H9 (cell line): Measurements from ENCODE around the gene SMCHD1. TPM values are rescaled to one million over a fixed set of nuclear protein-coding genes. Genes with fewer than 3 reads are reported as not detected.

Experiments
- DNase-seq: peaks from one replicate; pipeline ENCODE4 v3.0.0-alpha.2; 2017
- H2AFZ ChIP-seq: one replicate; pipeline ENCODE4 v1.6.1; 2013; ENCODE audit warnings: mild to moderate bottlenecking, low read length, control low read depth, moderate library complexity
- H2AK5ac ChIP-seq: 2 replicates; pipeline ENCODE4 v1.6.1; 2013; ENCODE audit warnings: low read length, control low read depth, mixed read lengths; ENCODE audit not compliant: insufficient read length
- H2BK120ac ChIP-seq: one replicate; pipeline ENCODE4 v1.6.1; 2013; ENCODE audit warnings: low read depth, mild to moderate bottlenecking, low read length, control low read depth, inconsistent platforms; ENCODE audit not compliant: poor library complexity, severe bottlenecking
- H2BK12ac ChIP-seq: 2 replicates; pipeline ENCODE4 v1.6.1; 2013; ENCODE audit warnings: low read length, control low read depth, mixed read lengths, low read depth; ENCODE audit not compliant: insufficient read length
- H2BK15ac ChIP-seq: 2 replicates; pipeline ENCODE4 v1.6.1; 2013; ENCODE audit warnings: low read depth, low read length, control low read depth
- H2BK20ac ChIP-seq: one replicate; pipeline ENCODE4 v1.6.1; 2013; ENCODE audit warnings: low read depth, mild to moderate bottlenecking, low read length, control low read depth, inconsistent platforms; ENCODE audit not compliant: poor library complexity, severe bottlenecking
- H2BK5ac ChIP-seq: 2 replicates; pipeline ENCODE4 v1.6.1; 2013; ENCODE audit warnings: low read length, control low read depth, mixed read lengths; ENCODE audit not compliant: insufficient read length
- H3K14ac ChIP-seq: 2 replicates; pipeline ENCODE4 v1.6.1; 2013; ENCODE audit warnings: low read length, control low read depth; ENCODE audit not compliant: insufficient read depth
- H3K18ac ChIP-seq: 2 replicates; pipeline ENCODE4 v1.6.1; 2013; ENCODE audit warnings: low read depth, mild to moderate bottlenecking, mixed read lengths, low read length, control low read depth; ENCODE audit not compliant: insufficient read length
- H3K23ac ChIP-seq: 2 replicates; pipeline ENCODE4 v1.6.1; 2013; ENCODE audit warnings: low read length, control low read depth, mixed read lengths, low read depth; ENCODE audit not compliant: insufficient read length
- H3K23me2 ChIP-seq: 2 replicates; pipeline ENCODE4 v1.6.1; 2013; ENCODE audit warnings: low read depth, mild to moderate bottlenecking, mixed read lengths, low read length, control low read depth; ENCODE audit not compliant: insufficient read length, poor library complexity, severe bottlenecking
- H3K27ac ChIP-seq: 2 replicates; pipeline ENCODE4 v1.5.1; 2013; ENCODE audit warnings: low read length, control low read depth, mixed read lengths, low read depth; ENCODE audit not compliant: insufficient read length
- H3K27me3 ChIP-seq: 2 replicates; pipeline ENCODE4 v1.6.1; 2013; ENCODE audit warnings: low read length, control low read depth, inconsistent platforms; ENCODE audit not compliant: insufficient read depth
- H3K4ac ChIP-seq: 2 replicates; pipeline ENCODE4 v1.6.1; 2013; ENCODE audit warnings: low read depth, mild to moderate bottlenecking, control low read depth, inconsistent platforms, low read length, moderate library complexity
- H3K4me1 ChIP-seq: 2 replicates; pipeline ENCODE4 v1.6.1; 2013; ENCODE audit warnings: low read length, control low read depth, inconsistent platforms; ENCODE audit not compliant: insufficient read depth
- H3K4me2 ChIP-seq: 2 replicates; pipeline ENCODE4 v1.6.1; 2013; ENCODE audit warnings: low read length, control low read depth, mixed read lengths; ENCODE audit not compliant: insufficient read length, insufficient read depth
- H3K56ac ChIP-seq: 2 replicates; pipeline ENCODE4 v1.6.1; 2013; ENCODE audit warnings: low read depth, mild to moderate bottlenecking, mixed read lengths, low read length, control low read depth; ENCODE audit not compliant: insufficient read length
- H3K79me1 ChIP-seq: 2 replicates; pipeline ENCODE4 v1.6.1; 2013; ENCODE audit warnings: low read depth, mild to moderate bottlenecking, moderate library complexity, low read length, control low read depth, inconsistent platforms; ENCODE audit not compliant: insufficient read depth, poor library complexity, severe bottlenecking
- H3K79me2 ChIP-seq: 2 replicates; pipeline ENCODE4 v1.6.1; 2013; ENCODE audit warnings: low read length, control low read depth, inconsistent platforms; ENCODE audit not compliant: insufficient read depth
- H3K9ac ChIP-seq: 2 replicates; pipeline ENCODE4 v1.6.1; 2013; ENCODE audit warnings: low read length, control low read depth, mixed read lengths; ENCODE audit not compliant: insufficient read length; ENCODE audit errors: extremely low read depth
- H3K9me3 ChIP-seq: one replicate; pipeline ENCODE4 v1.6.1; 2013; ENCODE audit warnings: low read depth, low read length, inconsistent platforms; ENCODE audit not compliant: control insufficient read depth
- H3T11ph ChIP-seq: one replicate; pipeline ENCODE4 v1.6.1; 2013; ENCODE audit warnings: mild to moderate bottlenecking, low read length, control low read depth, inconsistent platforms
- H4K20me1 ChIP-seq: one replicate; pipeline ENCODE4 v1.6.1; 2013; ENCODE audit not compliant: control insufficient read depth, insufficient read length, insufficient read depth
- H4K5ac ChIP-seq: 2 replicates; pipeline ENCODE4 v1.6.1; 2013; ENCODE audit warnings: low read depth, mild to moderate bottlenecking, mixed read lengths, low read length, control low read depth; ENCODE audit not compliant: insufficient read length
- H4K8ac ChIP-seq: replicated peaks from 2 replicates; pipeline ENCODE4 v1.6.1; 2013; ENCODE audit warnings: low read length, control low read depth, mixed read lengths, low read depth; ENCODE audit not compliant: insufficient read length
- H4K91ac ChIP-seq: 2 replicates; pipeline ENCODE4 v1.6.1; 2013; ENCODE audit warnings: low read depth, mild to moderate bottlenecking, moderate library complexity, mixed read lengths, low read length, control low read depth; ENCODE audit not compliant: insufficient read length
- H3K27ac Mint-ChIP-seq, 3 experiments: 2 replicates in 2 of 3; 3 replicates in 1 of 3; pipeline ENCODE4 v1.8.0; 2020 to 2021; ENCODE audit warnings: mixed read lengths in 3 of 3, mild to moderate bottlenecking in 1 of 3, moderate library complexity in 1 of 3
- H3K27me3 Mint-ChIP-seq: 2 replicates; pipeline ENCODE4 v1.8.0; 2021; ENCODE audit warnings: low read depth, mild to moderate bottlenecking, moderate library complexity, mixed read lengths
- H3K36me3 Mint-ChIP-seq, 3 experiments: 2 replicates in 2 of 3; 3 replicates in 1 of 3; pipeline ENCODE4 v1.8.0; 2020 to 2021; ENCODE audit warnings: low read depth in 3 of 3, mixed read lengths in 3 of 3; ENCODE audit not compliant: insufficient read depth in 1 of 3
- H3K4me1 Mint-ChIP-seq, 2 experiments: 2 replicates each; pipeline ENCODE4 v1.8.0; 2020; ENCODE audit warnings: mixed read lengths in 2 of 2
- H3K4me3 Mint-ChIP-seq, 2 experiments: 2 replicates in 1 of 2; 3 replicates in 1 of 2; pipeline ENCODE4 v1.8.0; 2020 to 2021; ENCODE audit warnings: mild to moderate bottlenecking in 2 of 2, mixed read lengths in 2 of 2, moderate library complexity in 1 of 2
- H3K9me3 Mint-ChIP-seq, 2 experiments: 2 replicates in 1 of 2; 3 replicates in 1 of 2; pipeline ENCODE4 v1.8.0; 2020; ENCODE audit warnings: mild to moderate bottlenecking in 2 of 2, mixed read lengths in 2 of 2, moderate library complexity in 1 of 2
- WGBS: extraction: QIAGEN DNeasy Blood & Tissue Kit; methylation state at CpG from one replicate; pipeline ENCODE4 v1.1.7; 2013; ENCODE audit warnings: missing lambda C conversion rate, low lambda C conversion rate, mixed read lengths; ENCODE audit not compliant: insufficient read length; ENCODE audit errors: extremely low coverage; 5-methylcytosine and 5-hydroxymethylcytosine counted together
- total RNA-seq: library from RNA; stranded (reverse); gene quantifications from 2 replicates; pipeline ENCODE4 v1.2.1, GENCODE V29; 2021
- TF ChIP-seq, protein P1 (sequence below): fragments of 200-600 bp; sonication (generic); conservative IDR thresholded peaks from 3 replicates; pipeline ENCODE4 v1.8.0; 2021; ENCODE audit warnings: antibody characterized with exemption, mild to moderate bottlenecking

SMCHD1 gene
- total RNA-seq, 1 experiment from 2014 or later = 53.5 TPM

DNA sequence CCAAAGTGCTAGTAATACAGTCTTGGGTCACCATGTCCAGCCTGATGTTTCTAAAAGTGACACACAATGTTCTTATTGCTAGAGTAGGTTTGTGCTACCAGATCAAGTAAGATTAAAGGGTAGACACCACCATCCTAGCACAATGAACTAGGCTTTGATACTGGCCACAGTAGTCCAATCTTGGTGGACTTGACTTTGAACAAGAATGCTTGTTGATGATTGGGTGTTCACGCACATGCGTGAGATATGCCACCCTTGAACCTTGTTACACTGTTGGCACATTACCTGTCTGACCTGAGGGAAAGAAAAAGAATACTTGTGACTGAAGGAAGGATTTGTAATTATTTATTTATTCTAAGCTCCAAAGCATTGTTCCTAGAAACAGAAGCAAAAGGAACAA lies 119.1 kb downstream of the SMCHD1 start:
- H3K9ac ChIP-seq = no peak overlapping the region
- no peaks in the 10 kb centered on the region for H3K79me1 ChIP-seq
- no peaks in the 10 kb centered on the region for H4K20me1 ChIP-seq
- H2BK5ac ChIP-seq = no peak overlapping the region
- H4K8ac ChIP-seq = no peak overlapping the region
- no peak overlapping the region for H3K23ac ChIP-seq
- no peak overlapping the region for H3K27ac Mint-ChIP-seq
- H2BK120ac ChIP-seq = no peak overlapping the region
- no peak overlapping the region for H3K4me3 Mint-ChIP-seq
- H3K27ac ChIP-seq = no peak overlapping the region
- H3K4me1 Mint-ChIP-seq = peaks cover 3 to 6% of the 10 kb centered on the region in 2 experiments; a peak in 3 of 4 replicates
- no peak overlapping the region for H2AFZ ChIP-seq
- no peak overlapping the region for H3K56ac ChIP-seq
- no peak overlapping the region for H4K5ac ChIP-seq
- WGBS = no CpG with 5 or more reads among the region's 2 CpGs
- H3K27me3 Mint-ChIP-seq = no peaks in the 10 kb centered on the region; the same call in 1 of the 2 replicates
- no peak overlapping the region for H3K14ac ChIP-seq
- H3T11ph ChIP-seq = no peak overlapping the region
- no peak overlapping the region for H3K4ac ChIP-seq
- H3K9me3 Mint-ChIP-seq = no peaks in the 10 kb centered on the region
- no peak overlapping the region for H4K91ac ChIP-seq
- H2BK12ac ChIP-seq = no peak overlapping the region
- TF ChIP-seq, protein P1, sequence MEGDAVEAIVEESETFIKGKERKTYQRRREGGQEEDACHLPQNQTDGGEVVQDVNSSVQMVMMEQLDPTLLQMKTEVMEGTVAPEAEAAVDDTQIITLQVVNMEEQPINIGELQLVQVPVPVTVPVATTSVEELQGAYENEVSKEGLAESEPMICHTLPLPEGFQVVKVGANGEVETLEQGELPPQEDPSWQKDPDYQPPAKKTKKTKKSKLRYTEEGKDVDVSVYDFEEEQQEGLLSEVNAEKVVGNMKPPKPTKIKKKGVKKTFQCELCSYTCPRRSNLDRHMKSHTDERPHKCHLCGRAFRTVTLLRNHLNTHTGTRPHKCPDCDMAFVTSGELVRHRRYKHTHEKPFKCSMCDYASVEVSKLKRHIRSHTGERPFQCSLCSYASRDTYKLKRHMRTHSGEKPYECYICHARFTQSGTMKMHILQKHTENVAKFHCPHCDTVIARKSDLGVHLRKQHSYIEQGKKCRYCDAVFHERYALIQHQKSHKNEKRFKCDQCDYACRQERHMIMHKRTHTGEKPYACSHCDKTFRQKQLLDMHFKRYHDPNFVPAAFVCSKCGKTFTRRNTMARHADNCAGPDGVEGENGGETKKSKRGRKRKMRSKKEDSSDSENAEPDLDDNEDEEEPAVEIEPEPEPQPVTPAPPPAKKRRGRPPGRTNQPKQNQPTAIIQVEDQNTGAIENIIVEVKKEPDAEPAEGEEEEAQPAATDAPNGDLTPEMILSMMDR = no peak
- H3K23me2 ChIP-seq = no peaks in the 10 kb centered on the region
- no peak for DNase-seq
- no peak overlapping the region for H3K18ac ChIP-seq
- peaks cover 20 to 63% (median 57%) of the 10 kb centered on the region in 3 experiments; a peak in 6 of 7 replicates for H3K36me3 Mint-ChIP-seq
- no peaks in the 10 kb centered on the region for H3K27me3 ChIP-seq
- H3K79me2 ChIP-seq = no peaks in the 10 kb centered on the region
- no peaks in the 10 kb centered on the region for H3K9me3 ChIP-seq
- H2AK5ac ChIP-seq = no peak overlapping the region
- H2BK15ac ChIP-seq = no peak overlapping the region
- no peak overlapping the region for H2BK20ac ChIP-seq
- no peak overlapping the region for H3K4me2 ChIP-seq
- H3K4me1 ChIP-seq = no peaks in the 10 kb centered on the region
